Tibial artery (tissue), 4 donors: ENCODE results near the gene SSH3.

ENCODE experiments used
- DNase-seq, 2 donors: peaks; one replicate each; pipeline ENCODE4 v3.0.0-alpha.2; 2019
- H3K27ac ChIP-seq, 2 donors: fragments of 200-600 bp; sonication (generic) in 1 of 2; 1 replicate in 1 of 2; 2 replicates in 1 of 2; pipeline ENCODE4 v1.5.1; 2018 to 2019; ENCODE audit warnings: mild to moderate bottlenecking in 1 of 2
- H3K27me3 ChIP-seq, 2 donors: fragments of 200-600 bp; sonication (generic) in 1 of 2; one replicate each; pipeline versions ENCODE4 v1.5.1 to v1.6.0; 2016 to 2019
- H3K36me3 ChIP-seq, 3 donors: fragments of 200-600 bp; sonication (generic) in 2 of 3; one replicate each; pipeline ENCODE4 v1.5.1; 2016 to 2019; ENCODE audit warnings: mild to moderate bottlenecking in 2 of 3
- H3K4me1 ChIP-seq, 4 donors: fragments of 200-600 bp; sonication (generic) in 2 of 4; 1 replicate in 3 of 4; 2 replicates in 1 of 4; pipeline ENCODE4 v1.5.1; 2016 to 2019
- H3K4me3 ChIP-seq, 2 donors: fragments of 200-600 bp; sonication (generic) in 1 of 2; 1 replicate in 1 of 2; 2 replicates in 1 of 2; pipeline ENCODE4 v1.5.1; 2018 to 2019; ENCODE audit warnings: mild to moderate bottlenecking in 2 of 2
- H3K9me3 ChIP-seq, 3 donors: fragments of 200-600 bp; sonication (generic) in 1 of 3; one replicate each; pipeline ENCODE4 v1.5.1; 2016 to 2019
- intact Hi-C: fragments of 100-400 bp; cut with DNase I; formaldehyde crosslinking; loops from one replicate; pipeline ENCODE4 v1.15.0; 2023; ENCODE audit warnings: low total_unique reads
- TF ChIP-seq, protein P1 (sequence below), 2 experiments: fragments of 200-600 bp in 1 of 2; fragments of 450-650 bp in 1 of 2; IDR thresholded peaks; one replicate each; pipeline ENCODE4 v1.5.1; 2017 to 2019; ENCODE audit warnings: antibody characterized with exemption in 2 of 2, mild to moderate bottlenecking in 1 of 2, moderate library complexity in 1 of 2

Gene SSH3

DNA sequence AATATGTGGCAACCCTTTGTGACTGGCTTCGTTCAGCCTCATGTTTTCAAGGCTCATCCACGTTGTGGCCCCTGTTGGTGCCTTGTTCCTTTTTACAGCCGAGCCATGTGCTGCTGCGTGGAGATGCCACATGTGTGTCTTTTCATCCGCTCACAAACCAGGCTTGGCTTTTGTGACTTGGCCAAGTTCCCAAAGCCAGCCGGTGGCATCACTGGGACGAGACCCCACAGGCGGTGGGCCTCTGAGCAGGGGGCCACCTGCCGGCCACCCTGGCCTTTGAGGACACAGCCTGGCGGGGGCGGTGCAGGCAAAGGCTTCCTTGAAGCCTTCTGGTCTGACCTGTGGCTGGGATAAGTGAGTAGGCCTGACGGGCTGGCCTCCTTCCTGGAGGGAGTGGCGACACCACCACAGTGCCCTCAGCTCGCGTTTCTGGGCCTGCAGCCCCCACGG is 26.5 kb upstream of the SSH3 start:
- Histone ChIP-seq H3K4me3 (peak overlapping the region; percentile 36 to 40), H3K9me3 (no peaks in the 10 kb centered on the region), H3K36me3 (peaks cover 27 to 36% (median 32%) of the 10 kb centered on the region in 3 donors), H3K27me3 (no peaks in the 10 kb centered on the region), H3K27ac (peak overlapping the region; percentile 79 to 93), H3K4me1 (peaks cover 5 to 75% (median 68%) of the 10 kb centered on the region in 4 donors)
- intact Hi-C loops: no loop called here
- TF ChIP-seq, protein P1, sequence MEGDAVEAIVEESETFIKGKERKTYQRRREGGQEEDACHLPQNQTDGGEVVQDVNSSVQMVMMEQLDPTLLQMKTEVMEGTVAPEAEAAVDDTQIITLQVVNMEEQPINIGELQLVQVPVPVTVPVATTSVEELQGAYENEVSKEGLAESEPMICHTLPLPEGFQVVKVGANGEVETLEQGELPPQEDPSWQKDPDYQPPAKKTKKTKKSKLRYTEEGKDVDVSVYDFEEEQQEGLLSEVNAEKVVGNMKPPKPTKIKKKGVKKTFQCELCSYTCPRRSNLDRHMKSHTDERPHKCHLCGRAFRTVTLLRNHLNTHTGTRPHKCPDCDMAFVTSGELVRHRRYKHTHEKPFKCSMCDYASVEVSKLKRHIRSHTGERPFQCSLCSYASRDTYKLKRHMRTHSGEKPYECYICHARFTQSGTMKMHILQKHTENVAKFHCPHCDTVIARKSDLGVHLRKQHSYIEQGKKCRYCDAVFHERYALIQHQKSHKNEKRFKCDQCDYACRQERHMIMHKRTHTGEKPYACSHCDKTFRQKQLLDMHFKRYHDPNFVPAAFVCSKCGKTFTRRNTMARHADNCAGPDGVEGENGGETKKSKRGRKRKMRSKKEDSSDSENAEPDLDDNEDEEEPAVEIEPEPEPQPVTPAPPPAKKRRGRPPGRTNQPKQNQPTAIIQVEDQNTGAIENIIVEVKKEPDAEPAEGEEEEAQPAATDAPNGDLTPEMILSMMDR (IDR thresholded peaks at IDR 0.05): no peak
- DNase-seq: peak; percentile 53 to 70

DNA sequence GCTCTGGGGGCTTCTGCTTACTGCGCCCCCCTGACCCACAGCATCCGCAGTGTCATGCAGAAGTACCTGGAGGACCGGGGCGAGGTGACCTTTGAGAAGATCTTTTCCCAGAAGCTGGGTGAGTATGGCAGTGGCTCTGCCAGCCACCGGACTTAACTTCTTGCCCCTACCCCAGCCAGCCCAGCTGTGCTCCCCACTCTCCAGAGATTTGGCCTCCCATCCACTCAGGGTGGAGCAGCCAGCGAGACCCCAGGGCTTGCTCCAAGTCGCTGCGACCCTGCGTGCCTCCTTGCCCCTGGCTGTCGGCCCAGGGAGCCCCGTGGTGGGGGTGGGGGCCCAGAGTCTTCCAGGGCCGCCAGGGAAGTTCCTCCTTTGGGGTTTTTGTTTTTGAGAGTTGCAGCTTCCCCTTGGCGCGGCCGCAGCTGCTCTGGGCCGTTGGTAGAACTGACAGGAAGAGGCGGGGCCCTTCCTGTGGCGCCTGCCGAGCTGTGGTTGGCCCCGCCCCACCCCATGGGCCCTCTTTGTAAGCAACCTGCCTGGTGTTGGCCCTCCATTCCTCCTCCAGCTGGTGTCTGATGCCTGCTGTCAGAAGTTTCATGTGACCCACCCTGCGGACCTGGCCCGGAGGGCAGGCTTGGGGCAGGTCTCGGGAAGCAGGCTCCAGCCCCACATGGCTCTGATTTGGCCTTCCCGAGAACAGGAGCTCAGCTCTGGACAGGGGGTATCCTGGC is 25.9 kb upstream of the SSH3 start:
- intact Hi-C loops: no loop called here

DNA sequence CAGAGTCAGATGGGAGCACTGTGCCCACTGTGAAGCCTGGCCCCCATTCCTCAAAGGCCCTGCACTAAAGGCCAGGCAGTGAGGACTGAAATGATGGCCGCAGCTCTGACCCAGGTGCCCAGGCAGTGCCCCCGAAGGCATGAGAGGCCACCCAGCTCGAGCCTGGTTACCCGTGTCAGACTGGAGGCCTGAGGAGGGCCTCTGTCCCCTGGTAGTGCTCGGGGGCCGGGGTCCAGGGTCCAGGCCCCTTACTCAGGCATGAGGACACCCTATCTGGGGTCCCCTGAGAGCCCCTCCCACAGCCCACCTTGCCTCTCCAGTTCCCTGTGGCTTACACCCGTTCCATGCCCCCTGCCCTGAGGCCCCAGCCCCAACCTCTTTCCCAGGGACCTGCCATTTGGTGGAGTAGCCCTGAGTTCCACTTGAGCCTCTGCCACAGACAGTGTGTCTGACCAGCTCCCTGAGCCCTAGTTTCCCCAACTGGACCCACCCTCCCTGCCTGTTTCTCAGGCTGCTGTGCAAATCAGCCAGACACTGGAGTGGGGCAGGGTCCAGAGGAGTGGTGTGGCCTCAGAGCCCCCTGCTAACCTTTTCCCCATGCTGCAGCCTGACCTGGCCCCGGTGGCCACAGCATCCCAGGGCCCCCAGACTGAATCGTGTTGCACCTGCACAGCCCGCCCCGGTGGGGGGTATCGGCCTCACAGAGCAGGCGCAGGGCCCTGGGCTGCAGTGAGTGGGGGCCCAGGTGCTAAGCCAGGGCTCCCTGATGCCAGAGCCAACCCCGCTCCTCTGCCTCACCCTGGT is 25.0 kb upstream of the SSH3 start:
- peaks cover 43 to 52% (median 47%) of the 10 kb centered on the region in 3 donors for H3K36me3 ChIP-seq
- TF ChIP-seq, protein P1 (IDR thresholded peaks at IDR 0.05): no peak
- no peaks in the 10 kb centered on the region for H3K9me3 ChIP-seq
- H3K4me1 ChIP-seq: peaks cover 5 to 60% (median 53%) of the 10 kb centered on the region in 4 donors
- H3K27me3 ChIP-seq: no peaks in the 10 kb centered on the region
- H3K4me3 ChIP-seq: peak overlapping the region in 1 of 2 donors; percentile 40
- intact Hi-C loops: no loop called here
- peak in 1 of 2 donors; percentile 62 for DNase-seq
- peak overlapping the region; percentile 79 to 93 for H3K27ac ChIP-seq

More for the DNA sequence above, 25.9 kb upstream of the SSH3 start:
- peak; percentile 95 for DNase-seq
- Histone ChIP-seq H3K9me3 (no peaks in the 10 kb centered on the region), H3K4me1 (peaks cover 5 to 69% (median 62%) of the 10 kb centered on the region in 4 donors), H3K27me3 (no peaks in the 10 kb centered on the region), H3K27ac (peak overlapping the region; percentile 79 to 93), H3K4me3 (peak overlapping the region; percentile 36 to 40), H3K36me3 (peaks cover 33 to 42% (median 38%) of the 10 kb centered on the region in 3 donors)
- TF ChIP-seq, protein P1 (IDR thresholded peaks at IDR 0.05): no peak

- intact Hi-C loops: no loop called here
- peak in 1 of 2 donors; percentile 63 for DNase-seq
- H3K9me3 ChIP-seq: no peaks in the 10 kb centered on the region
- no peaks in the 10 kb centered on the region for H3K27me3 ChIP-seq
- no peak overlapping the region for H3K4me3 ChIP-seq
- peak overlapping the region; percentile 79 to 93 for H3K27ac ChIP-seq
- H3K36me3 ChIP-seq: peaks cover 50 to 59% (median 54%) of the 10 kb centered on the region in 3 donors
- peaks cover 5 to 53% (median 46%) of the 10 kb centered on the region in 4 donors for H3K4me1 ChIP-seq
- TF ChIP-seq, protein P1 (IDR thresholded peaks at IDR 0.05): no peak
Measured at GRCh38 chr11:67278939-67279588, 24.3 kb upstream of the SSH3 start.

- Histone ChIP-seq H3K4me3 (no peak overlapping the region), H3K27me3 (no peaks in the 10 kb centered on the region), H3K36me3 (peaks cover 57 to 66% (median 61%) of the 10 kb centered on the region in 3 donors), H3K9me3 (no peaks in the 10 kb centered on the region), H3K4me1 (peaks cover 5 to 46% (median 40%) of the 10 kb centered on the region in 4 donors), H3K27ac (peak overlapping the region; percentile 14 to 18)
- DNase-seq: peak in 1 of 2 donors; percentile 48
- intact Hi-C loops: no loop called here
- TF ChIP-seq, protein P1 (IDR thresholded peaks at IDR 0.05): no peak
Measured at GRCh38 chr11:67279589-67280340, 23.6 kb upstream of the SSH3 start.
